Breast epithelium (tissue), 3 donors: Measurements from ENCODE around the gene GADL1.

Experiments used
- POLR2AphosphoS5 ChIP-seq, 3 donors: sonication (generic); formaldehyde crosslinking; IDR thresholded peaks; one replicate each; pipeline ENCODE4 v1.6.1; 2017; ENCODE audit warnings: antibody characterized with exemption in 3 of 3
- TF ChIP-seq, protein P1 (sequence below), 3 donors: fragments of 450-650 bp; IDR thresholded peaks; one replicate each; pipeline ENCODE4 v1.5.1; 2016 to 2017; ENCODE audit warnings: antibody characterized with exemption in 3 of 3, mild to moderate bottlenecking in 3 of 3, moderate library complexity in 3 of 3

DNA sequence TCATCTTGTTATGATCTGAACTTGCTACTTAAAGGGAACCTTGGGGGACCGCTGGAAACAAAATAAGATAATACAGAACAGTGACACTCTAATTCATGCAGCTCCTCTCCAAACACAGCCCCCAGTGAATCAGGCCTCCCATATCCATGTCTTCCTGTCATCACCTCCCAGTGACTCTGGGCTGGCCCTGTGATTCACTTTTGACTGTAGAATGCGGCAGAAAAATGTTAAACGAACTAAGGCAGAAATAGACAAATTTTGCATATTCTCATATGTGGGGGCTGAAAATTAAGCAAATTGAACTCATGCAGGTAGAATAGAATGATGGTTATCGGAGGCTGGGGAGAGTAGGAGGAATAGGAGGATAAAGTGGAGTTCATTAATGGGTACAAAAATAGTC lies 20.2 kb upstream of the GADL1 start:
- TF ChIP-seq, protein P1, sequence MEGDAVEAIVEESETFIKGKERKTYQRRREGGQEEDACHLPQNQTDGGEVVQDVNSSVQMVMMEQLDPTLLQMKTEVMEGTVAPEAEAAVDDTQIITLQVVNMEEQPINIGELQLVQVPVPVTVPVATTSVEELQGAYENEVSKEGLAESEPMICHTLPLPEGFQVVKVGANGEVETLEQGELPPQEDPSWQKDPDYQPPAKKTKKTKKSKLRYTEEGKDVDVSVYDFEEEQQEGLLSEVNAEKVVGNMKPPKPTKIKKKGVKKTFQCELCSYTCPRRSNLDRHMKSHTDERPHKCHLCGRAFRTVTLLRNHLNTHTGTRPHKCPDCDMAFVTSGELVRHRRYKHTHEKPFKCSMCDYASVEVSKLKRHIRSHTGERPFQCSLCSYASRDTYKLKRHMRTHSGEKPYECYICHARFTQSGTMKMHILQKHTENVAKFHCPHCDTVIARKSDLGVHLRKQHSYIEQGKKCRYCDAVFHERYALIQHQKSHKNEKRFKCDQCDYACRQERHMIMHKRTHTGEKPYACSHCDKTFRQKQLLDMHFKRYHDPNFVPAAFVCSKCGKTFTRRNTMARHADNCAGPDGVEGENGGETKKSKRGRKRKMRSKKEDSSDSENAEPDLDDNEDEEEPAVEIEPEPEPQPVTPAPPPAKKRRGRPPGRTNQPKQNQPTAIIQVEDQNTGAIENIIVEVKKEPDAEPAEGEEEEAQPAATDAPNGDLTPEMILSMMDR (IDR thresholded peaks at IDR 0.05): no peak
- TF ChIP-seq POLR2AphosphoS5 (IDR thresholded peaks at IDR 0.05): no peak
